Measurements from ENCODE around the gene RBM6.

DNA sequence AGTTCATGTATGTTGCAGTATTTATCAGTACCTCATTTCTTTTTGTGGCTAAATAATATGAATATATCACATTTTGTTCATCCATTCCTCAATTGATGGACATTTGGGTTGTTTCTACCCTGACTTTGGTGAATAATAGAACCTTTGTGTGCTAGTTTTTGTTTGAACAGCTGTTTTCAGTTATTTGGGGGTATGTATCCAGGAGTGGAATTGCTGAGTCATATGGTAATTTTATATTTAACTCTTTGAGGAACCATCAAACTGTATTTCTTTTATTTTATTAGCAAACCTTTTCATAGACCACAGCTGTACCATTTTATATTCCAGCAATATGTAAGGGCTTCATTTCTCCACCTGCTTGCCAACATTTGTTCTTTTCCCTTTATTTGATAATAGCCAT lies 110.4 kb downstream of the RBM6 start:
- TF ChIP-seq EZH2 (IDR thresholded peaks at IDR 0.05; ENCODE audit: borderline replicate concordance, low read depth, low read length, poor library complexity, severe bottlenecking) (no peak), CTCF (conservative IDR thresholded peaks at IDR 0.05; ENCODE audit: low read depth, low read length) (no peak)

All from A673 (cell line).